NAMALWA (cell line): ENCODE data around the gene AFAP1L1.

ENCODE experiments used
- DNase-seq: peaks from one replicate; pipeline ENCODE4 v3.0.0-alpha.2; 2015; ENCODE audit warnings: low spot score

Gene AFAP1L1

GRCh38 chr5:149271716-149272563 lies at the start of gene AFAP1L1:
TSS of gene AFAP1L1 (plus strand) at chr5:149271859. CDS start at chr5:149271969, 110 bp downstream.
- no peak for DNase-seq

- peak; percentile 5 for DNase-seq
Observed at GRCh38 chr5:149223081-149223848, 48.4 kb upstream of the AFAP1L1 start.

GRCh38 chr5:149224282-149224681 lies 47.4 kb upstream of the AFAP1L1 start:
- DNase-seq = no peak

- DNase-seq = no peak
Observed at GRCh38 chr5:149227168-149227826, 44.4 kb upstream of the AFAP1L1 start.

- DNase-seq = peak; percentile 11
Observed at GRCh38 chr5:149228618-149229297, 42.9 kb upstream of the AFAP1L1 start.

- DNase-seq = no peak
Observed at GRCh38 chr5:149229298-149229937, 42.2 kb upstream of the AFAP1L1 start.

- DNase-seq = no peak
Observed at GRCh38 chr5:149235841-149236240, 35.8 kb upstream of the AFAP1L1 start.

GRCh38 chr5:149237662-149238061 lies 34.0 kb upstream of the AFAP1L1 start:
- no peak for DNase-seq

GRCh38 chr5:149238540-149238939 lies 33.1 kb upstream of the AFAP1L1 start:
- DNase-seq = no peak

GRCh38 chr5:149239917-149240316 lies 31.7 kb upstream of the AFAP1L1 start:
- no peak for DNase-seq

- DNase-seq = no peak
Observed at GRCh38 chr5:149240354-149240998, 31.2 kb upstream of the AFAP1L1 start.

- no peak for DNase-seq
Observed at GRCh38 chr5:149242339-149242738, 29.3 kb upstream of the AFAP1L1 start.

- DNase-seq = no peak
Observed at GRCh38 chr5:149246906-149247305, 24.8 kb upstream of the AFAP1L1 start.

- no peak for DNase-seq
Observed at GRCh38 chr5:149247726-149248125, 23.9 kb upstream of the AFAP1L1 start.

GRCh38 chr5:149251546-149251945 lies 20.1 kb upstream of the AFAP1L1 start:
- no peak for DNase-seq

GRCh38 chr5:149254506-149254905 lies 17.2 kb upstream of the AFAP1L1 start:
- DNase-seq = no peak

- DNase-seq = no peak
Observed at GRCh38 chr5:149256451-149256850, 15.2 kb upstream of the AFAP1L1 start.

- no peak for DNase-seq
Observed at GRCh38 chr5:149257131-149257530, 14.5 kb upstream of the AFAP1L1 start.

- no peak for DNase-seq
Observed at GRCh38 chr5:149257889-149258705, 13.6 kb upstream of the AFAP1L1 start.

- DNase-seq = no peak
Observed at GRCh38 chr5:149260761-149261160, 10.9 kb upstream of the AFAP1L1 start.
